Activated CD8-positive, alpha-beta memory T cell treated with anti-CD3 and anti-CD28 coated beads for 24 hours (primary cell): Measurements from ENCODE around the gene SLC27A3.

Source experiments
- DNase-seq: peaks from one replicate; pipeline ENCODE4 v3.0.0-alpha.2; 2020

The SLC27A3 gene

DNA sequence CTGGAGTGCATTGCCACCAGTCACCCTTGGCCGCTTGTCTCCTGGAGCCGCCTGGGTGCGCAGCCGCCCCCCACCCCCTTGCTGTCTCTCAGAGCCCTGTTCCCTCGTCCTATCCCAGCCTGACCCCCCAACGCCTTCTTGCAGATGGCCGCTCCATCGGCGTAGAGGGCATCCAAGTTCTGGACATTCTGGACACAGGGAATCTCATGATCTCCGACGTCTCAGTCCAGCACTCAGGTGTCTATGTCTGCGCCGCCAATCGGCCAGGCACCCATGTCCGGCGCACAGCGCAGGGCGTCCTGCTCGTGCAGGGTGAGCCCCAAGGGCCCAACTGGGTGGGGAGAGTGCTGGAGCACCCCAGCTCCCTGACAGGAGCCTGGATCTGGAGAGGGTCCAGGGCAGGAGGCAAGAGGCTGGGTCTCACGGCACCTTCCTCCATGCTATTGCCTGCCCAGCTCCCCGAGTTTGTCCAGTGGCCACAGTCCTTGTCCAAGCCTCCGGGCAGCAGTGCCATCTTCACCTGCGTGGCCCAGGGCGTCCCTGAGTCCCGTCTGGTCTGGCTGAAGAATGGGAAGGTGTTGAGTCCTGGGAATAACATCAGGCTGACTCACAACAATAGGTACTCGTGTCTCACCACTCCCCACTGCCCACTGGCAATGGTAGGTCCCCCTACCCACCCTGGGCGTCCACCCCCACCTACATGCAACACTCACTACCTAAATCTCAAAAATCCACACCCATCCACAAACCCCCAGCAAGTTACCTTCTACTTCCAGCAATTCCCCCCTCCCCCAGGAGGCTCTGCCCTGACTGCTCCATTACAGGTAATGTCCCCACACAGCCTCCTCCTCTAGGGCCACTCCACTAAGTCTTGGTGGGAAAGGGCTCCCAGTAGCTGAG is 24.6 kb downstream of the SLC27A3 start:
- no peak for DNase-seq

DNA sequence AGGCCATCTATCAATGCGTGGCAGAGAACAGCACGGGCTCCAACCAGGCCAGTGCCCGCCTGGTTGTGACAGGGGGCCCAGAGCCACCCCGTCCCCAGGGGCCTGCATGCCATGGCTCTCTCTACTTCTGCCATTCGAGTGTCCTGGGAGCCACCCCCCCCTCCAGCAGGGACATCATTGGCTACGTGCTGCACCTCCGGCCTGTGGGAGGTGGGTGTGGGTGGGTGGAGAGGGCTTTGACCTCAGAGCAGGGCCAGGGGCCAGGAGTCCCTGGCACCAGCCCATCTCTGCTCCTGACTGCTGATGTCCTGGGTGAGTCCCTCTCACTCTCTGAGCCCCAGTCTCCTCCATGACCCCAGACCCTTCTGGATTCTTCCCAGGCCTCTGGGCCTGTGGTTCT is 25.3 kb downstream of the SLC27A3 start:
- DNase-seq, result no peak

DNA sequence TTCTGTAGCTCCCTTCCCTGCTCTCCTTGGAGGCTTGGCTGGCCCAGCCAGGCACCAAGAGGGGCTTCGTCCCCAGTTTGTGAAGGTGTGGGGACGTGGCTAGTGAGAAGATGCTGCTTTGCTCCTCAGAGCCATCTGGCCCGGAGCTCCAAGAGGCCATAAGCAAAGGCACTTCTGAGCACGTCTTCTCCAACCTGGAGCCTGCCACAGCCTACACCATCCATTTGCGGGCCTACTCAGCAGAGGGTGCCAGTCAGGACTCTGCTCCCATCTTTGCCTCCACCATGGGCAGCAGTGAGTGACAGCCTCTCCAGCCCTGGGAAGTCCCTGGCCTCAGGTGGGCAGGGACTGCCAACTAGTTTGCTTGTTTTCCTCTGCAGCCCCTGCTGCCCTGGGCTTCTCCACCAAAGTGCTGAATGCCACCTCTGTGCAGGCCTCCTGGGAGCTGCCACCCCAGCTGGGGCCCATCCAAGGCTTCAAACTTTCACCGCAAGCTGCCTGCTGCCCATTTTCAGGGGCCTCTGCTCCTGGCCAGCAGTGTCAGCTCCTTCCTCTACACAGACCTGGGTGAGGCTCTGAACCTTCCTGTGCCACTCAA is 25.9 kb downstream of the SLC27A3 start:
- no peak for DNase-seq

DNA sequence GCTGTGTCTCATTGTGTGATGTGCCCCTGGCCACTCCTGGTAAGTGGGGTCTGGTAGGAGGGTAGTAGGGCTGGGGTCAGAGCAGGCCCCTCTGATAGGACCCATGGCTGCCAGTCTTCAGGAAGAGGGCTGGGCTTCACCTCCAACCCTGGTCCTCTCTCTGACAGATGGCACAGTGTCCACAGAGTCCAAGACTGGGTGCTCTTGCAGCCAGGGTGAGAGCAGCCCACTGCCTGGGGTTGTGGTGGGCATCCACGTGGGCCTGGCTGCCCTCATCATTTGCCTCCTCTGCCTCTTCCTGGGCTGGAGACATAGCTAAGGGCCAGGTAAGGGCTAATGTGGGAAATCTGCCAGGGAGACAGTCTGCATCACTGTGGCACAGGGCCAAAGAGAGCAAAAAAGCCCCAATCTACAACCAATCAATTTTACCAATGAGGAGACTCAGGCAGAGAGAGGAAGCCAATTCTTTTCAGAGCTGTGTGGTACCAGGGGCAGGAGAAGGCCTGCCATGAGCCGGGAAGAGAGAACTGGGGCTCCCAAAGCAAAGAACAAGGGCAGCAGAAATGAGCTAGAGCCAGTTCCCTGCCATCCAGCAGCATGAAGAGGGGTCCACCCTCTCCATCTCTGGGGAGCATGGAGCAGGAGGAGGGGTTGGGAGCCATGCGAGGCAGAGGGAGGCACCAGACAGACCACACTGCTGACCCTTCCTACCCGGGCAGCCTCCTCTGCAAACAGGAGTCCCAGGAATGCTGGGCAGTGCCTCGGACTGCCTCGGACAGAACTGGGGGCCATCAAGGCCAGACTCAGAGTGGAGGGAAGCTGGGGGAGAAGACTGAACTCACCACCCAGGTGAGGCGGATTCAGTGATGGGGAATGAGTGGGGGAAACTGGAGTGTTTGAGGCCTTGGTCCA is 26.8 kb downstream of the SLC27A3 start:
- no peak for DNase-seq

DNA sequence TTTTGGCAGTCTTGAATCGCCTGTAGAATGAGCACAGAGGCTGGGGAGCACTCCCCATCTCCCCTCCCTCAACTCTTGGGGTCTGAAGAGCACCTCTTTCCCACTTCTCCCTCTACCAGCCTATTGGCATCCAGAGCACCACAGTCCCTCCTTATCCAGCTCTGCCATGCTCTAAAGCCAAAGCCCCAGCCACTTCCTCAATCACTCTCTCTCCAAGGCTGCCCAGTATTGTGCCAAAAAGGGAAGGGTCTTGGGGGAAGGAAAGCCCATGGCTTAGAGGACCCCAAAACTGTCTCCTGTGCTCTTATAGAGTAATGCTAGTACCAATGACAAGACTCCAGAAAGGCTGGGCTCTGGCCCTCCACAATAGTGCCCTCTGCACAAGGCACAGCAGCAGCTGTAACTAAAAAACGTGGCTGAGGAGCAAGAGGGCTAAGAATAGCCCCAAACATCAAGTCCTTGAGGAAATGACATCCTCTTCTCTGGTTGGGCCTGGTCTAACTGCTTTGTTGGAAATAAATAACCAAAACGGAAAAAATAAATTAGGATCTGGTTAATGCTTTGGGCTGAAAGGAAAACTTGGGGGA is 28.4 kb downstream of the SLC27A3 start:
- peak; percentile 40 for DNase-seq

DNA sequence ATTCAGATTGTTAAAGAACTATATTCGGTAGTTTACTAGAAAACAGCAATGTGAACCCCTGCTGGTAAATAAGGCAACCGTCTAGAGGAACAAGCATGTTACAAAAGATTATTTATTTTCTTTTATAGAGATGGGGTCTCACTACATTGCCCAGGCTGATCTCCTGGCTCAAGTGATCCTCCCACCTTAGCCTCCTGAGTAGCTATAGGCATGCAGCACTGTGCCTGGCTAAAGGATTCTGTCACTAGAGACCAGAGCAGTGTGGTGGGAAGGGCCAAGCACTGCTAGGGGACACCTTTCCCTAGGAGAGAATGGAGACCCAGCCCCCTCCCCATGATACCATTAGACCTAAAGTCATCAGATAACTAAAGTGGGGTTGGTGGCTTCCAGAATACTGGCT is 28.9 kb downstream of the SLC27A3 start:
- peak; percentile 51 for DNase-seq

DNA sequence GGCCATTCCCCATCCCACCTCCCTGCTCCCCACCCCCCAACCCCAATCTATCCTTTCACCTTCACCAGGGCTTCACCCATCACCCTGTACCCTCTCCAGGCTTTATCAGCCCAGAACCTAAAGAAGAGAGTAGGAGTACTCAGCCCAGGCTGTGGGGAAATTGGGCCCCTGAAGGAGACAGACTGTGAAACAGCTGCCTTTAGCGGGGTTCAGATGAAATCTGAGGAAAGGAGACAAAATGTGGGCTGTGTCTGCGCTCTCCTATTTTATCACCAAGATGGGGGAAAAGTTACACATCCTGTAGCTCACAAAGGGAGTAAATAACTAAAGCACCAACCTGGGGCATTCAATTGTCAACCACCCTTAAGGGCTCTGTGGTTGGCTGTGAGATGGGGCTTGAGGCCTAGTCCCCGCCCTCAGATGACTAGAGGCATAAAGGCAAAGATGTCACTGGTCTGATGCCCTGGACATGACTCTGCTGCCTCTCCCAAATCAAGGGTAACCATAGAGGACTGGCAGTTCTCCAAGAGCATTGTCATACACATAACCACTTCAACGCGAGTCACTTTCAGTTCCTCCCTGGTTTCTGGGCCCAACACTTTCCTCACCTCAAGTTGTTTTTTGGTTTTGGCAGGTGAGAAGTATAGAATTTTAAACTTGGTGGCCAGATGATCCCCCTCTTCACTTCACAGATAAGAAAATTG is 30.0 kb downstream of the SLC27A3 start:
- peak; percentile 74 for DNase-seq

DNA sequence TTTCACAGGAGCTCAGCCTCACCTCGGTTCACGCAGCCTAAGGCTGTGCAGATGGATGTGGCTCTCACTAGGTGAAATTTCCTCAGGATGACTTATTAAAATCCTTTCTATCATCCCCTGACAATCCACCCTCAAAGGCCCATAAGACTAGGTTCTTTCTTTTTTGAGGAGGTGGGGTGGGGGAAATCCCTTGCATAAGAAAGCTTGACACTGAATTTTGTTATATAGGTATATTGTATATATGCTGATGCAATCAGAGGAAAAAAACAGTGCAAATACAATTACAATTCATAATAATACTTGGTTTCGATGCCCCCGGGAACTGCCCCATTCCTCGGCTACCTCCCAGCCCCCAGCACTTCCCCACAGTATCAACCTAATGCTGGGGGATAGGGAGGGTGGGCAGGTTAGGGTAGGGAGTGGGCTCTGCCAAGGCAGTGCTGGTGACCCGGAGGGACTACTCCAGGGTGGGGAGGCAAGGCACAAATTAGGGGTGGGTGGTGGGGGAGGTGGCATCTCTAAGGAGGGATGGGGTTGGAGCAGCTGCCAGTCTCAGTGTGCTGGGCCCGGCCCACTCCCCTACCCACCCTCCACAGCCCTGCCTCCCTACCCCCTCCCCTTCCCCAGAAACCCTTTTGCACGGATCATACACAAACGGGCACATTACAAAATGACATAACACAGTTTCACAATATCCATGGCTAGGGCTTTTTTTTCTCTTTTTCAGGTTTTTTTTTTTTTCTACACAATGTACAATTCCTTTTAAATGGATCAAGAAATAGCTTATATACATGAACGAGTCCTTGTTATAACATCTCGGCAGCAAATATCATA is 30.9 kb downstream of the SLC27A3 start:
- peak; percentile 57 for DNase-seq

DNA sequence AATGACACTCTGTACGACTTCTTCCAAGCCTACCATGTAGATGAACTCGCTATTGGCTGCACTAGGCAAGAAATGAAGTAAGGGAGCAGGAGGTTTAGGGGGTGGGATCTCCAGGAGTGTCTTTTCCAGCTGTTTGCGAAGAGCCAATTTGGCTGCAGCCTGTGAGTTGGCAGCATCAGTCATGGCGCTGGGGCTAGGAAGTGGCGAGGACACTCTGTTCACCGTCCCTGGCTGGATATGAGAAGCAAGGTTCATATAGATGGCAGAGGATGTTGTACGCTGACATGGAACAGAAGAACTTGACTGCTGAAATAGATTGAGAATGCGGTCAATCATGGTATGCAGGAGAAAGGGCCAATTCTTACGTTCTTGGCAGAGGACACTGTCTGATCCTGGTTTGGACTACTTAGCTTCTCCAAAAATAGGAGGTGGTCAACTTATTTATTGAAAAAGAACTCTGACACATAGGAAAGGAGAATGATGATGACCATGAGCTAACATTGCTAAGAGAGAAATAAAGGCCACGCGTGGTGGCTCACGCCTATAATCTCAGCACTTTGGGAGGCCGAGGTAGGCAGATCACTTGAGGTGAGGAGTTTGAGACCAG is 41.2 kb downstream of the SLC27A3 start:
- no peak for DNase-seq

DNA sequence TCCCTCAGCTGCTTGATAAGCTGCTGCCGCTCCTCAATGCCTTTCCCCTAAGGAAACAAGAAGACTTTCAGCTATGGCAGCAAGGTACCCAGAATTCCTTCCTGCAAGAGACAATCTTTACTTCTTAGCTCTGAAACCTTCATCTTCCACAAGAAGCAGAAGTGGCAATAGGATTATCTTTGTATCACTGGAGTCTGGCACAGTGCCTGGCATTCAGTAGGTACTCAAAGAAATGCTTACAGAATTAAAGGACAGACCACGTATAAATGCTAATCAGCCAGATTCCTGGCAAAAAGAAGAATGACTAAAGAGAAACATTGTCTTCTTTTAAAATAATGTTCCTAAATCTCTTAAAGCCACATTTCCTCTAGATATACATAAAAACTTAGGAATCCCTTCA is 43.7 kb downstream of the SLC27A3 start:
- no peak for DNase-seq

DNA sequence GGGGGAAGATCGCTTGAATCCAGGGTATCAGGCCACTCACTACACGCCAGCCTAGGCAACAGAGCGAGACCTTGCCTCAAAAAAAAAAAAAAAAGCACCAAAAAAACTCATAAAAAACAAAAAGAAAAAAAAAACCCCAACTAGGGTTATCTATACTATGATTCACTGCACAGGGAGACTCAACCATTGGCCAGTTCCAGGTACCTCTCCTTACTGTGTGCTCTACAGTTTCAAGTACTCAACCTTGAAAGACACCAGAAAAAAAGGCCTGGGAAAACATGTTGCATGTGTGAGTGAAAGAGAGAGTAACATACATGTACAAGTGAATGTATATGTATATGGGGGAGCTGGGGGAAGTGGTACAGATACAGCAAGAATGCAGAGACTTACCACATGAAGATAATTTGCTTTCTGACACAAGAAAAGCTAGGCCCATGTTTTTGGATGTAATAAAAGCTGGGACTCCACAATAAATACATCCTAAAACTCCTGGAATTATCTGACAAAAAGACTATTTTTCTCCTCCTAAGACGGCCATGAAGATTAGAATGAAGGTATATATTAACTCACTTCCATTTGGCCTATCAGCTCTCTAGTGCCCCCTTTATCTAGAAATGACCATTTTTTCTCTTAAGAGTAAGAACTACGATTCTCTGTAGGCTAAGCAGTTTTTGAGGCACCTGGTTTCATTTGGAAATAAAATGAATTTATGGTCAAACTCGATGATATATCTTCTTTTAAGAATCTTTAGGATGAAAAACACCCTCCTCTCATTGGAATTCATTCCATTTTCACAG is 52.2 kb downstream of the SLC27A3 start:
- DNase-seq, result no peak
